Suprapubic skin (tissue), 4 donors: ENCODE measurements around the gene PIK3R5.

ENCODE experiments used
- CTCF ChIP-seq, 2 donors: fragments of 200-600 bp in 1 of 2; fragments of 450-650 bp in 1 of 2; sonication (generic) in 1 of 2; IDR thresholded peaks; one replicate each; pipeline ENCODE4 v1.5.1; 2016 to 2019; ENCODE audit warnings: antibody characterized with exemption in 2 of 2, mild to moderate bottlenecking in 1 of 2, moderate library complexity in 1 of 2
- EP300 ChIP-seq: sonication (generic); formaldehyde crosslinking; IDR thresholded peaks from one replicate; pipeline ENCODE4 v1.6.1; 2017; ENCODE audit warnings: antibody characterized with exemption
- POLR2AphosphoS5 ChIP-seq, 3 donors: sonication (generic); formaldehyde crosslinking; IDR thresholded peaks; one replicate each; pipeline ENCODE4 v1.6.1; 2017; ENCODE audit warnings: antibody characterized with exemption in 3 of 3

DNA sequence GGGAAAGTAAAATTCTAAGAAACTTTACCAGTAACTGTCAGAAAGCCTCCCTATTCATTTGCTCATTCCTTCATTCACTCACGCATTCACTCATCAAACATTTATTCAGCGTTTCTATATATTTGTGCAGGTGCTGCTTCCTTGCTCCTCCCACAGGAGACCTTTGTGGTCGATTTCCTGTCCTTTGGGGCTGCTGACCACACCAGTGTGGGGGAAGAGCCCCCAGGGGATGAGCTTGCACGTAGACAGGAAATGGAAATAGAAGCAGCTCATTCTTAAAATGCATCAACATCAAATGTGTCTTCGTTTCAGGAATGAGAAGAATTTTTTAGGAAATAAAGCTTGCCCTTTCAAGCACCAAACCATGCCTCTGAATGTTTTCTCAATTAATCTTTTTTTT lies 107.6 kb downstream of the PIK3R5 start:
- TF ChIP-seq POLR2AphosphoS5 (IDR thresholded peaks at IDR 0.05), result no peak
- TF ChIP-seq CTCF (IDR thresholded peaks at IDR 0.05), result no peak
- TF ChIP-seq EP300, result no peak
